Endodermal cell (in vitro differentiated cells): ENCODE results near the gene GKN1. TPM values are rescaled to one million over a fixed set of nuclear protein-coding genes. Genes with fewer than 3 reads are reported as not detected.

Experiments used
- DNase-seq: peaks from one replicate; pipeline ENCODE4 v3.0.0-alpha.2; 2017
- H3K27ac ChIP-seq: 2 replicates; pipeline ENCODE4 v1.5.1; 2013; ENCODE audit warnings: mild to moderate bottlenecking, low read depth, low read length, moderate library complexity
- H3K27me3 ChIP-seq: 2 replicates; pipeline ENCODE4 v1.6.1; 2013; ENCODE audit warnings: mild to moderate bottlenecking, low read length, moderate library complexity; ENCODE audit not compliant: insufficient read depth, control insufficient read depth, poor library complexity, severe bottlenecking
- H3K36me3 ChIP-seq: 2 replicates; pipeline ENCODE4 v1.7.0; 2013; ENCODE audit warnings: mild to moderate bottlenecking, low read length, moderate library complexity; ENCODE audit not compliant: control insufficient read depth, insufficient read depth
- H3K4me1 ChIP-seq: one replicate; pipeline ENCODE4 v1.7.0; 2013; ENCODE audit warnings: low read length; ENCODE audit not compliant: control insufficient read depth, insufficient read depth
- H3K4me3 ChIP-seq: 2 replicates; pipeline ENCODE4 v1.5.1; 2013; ENCODE audit warnings: mild to moderate bottlenecking, low read length, moderate library complexity
- H3K9ac ChIP-seq: 2 replicates; pipeline ENCODE4 v1.6.1; 2013; ENCODE audit warnings: mild to moderate bottlenecking, low read length, moderate library complexity; ENCODE audit not compliant: poor library complexity, severe bottlenecking; ENCODE audit errors: extremely low read depth
- H3K9me3 ChIP-seq: 2 replicates; pipeline ENCODE4 v1.6.1; 2013; ENCODE audit warnings: mild to moderate bottlenecking, low read length, moderate library complexity; ENCODE audit not compliant: control insufficient read depth
- H3K27ac Mint-ChIP-seq: 2 replicates; pipeline ENCODE4 v1.8.0; 2020; ENCODE audit warnings: mixed read lengths
- H3K27me3 Mint-ChIP-seq: 2 replicates; pipeline ENCODE4 v1.8.0; 2021; ENCODE audit warnings: mild to moderate bottlenecking, mixed read lengths; ENCODE audit not compliant: insufficient read depth
- H3K36me3 Mint-ChIP-seq: 2 replicates; pipeline ENCODE4 v1.8.0; 2020; ENCODE audit warnings: low read depth, mixed read lengths
- H3K4me1 Mint-ChIP-seq: 2 replicates; pipeline ENCODE4 v1.8.0; 2020; ENCODE audit warnings: mixed read lengths
- H3K4me3 Mint-ChIP-seq: 2 replicates; pipeline ENCODE4 v1.8.0; 2020; ENCODE audit warnings: mild to moderate bottlenecking, moderate library complexity, mixed read lengths
- H3K9me3 Mint-ChIP-seq: 2 replicates; pipeline ENCODE4 v1.8.0; 2020; ENCODE audit warnings: mild to moderate bottlenecking, mixed read lengths
- CTCF ChIP-seq: fragments of 200-600 bp; sonication (generic); conservative IDR thresholded peaks from 2 replicates; pipeline ENCODE4 v1.5.0; 2021; ENCODE audit warnings: antibody characterized with exemption, mild to moderate bottlenecking
- WGBS, 2 experiments: methylation state at CpG; one replicate each; pipeline versions ENCODE4 v1.1.5 to v1.1.7; 2013; ENCODE audit warnings: missing lambda C conversion rate in 2 of 2, mixed read lengths in 1 of 2; ENCODE audit not compliant: insufficient coverage in 1 of 2, insufficient read length in 1 of 2; 5-methylcytosine and 5-hydroxymethylcytosine counted together
- total RNA-seq, 2 donors: library from RNA; stranded (reverse); fragmentation: NEBNext Ultra II Directional in 1 of 2; extraction: Animal tissue kit (Norgen Biotek cat#: 25700) in 1 of 2; gene quantifications; 2 replicates in 1 of 2; 3 replicates in 1 of 2; pipeline ENCODE4 v1.2.1, GENCODE V29; 2021

The GKN1 gene
- total RNA-seq, 2 donors from 2014 or later: not detected

GRCh38 chr2:68931149-68931711, 43.2 kb upstream of the GKN1 start:
- H3K9ac ChIP-seq: no peak overlapping the region
- H3K27me3 ChIP-seq: no peaks in the 10 kb centered on the region
- no peaks in the 10 kb centered on the region for H3K9me3 ChIP-seq
- Mint-ChIP-seq H3K9me3 (no peaks in the 10 kb centered on the region), H3K27ac (no peak overlapping the region), H3K36me3 (no peaks in the 10 kb centered on the region), H3K4me3 (no peak overlapping the region), H3K4me1 (peaks cover 2% of the 10 kb centered on the region), H3K27me3 (peaks cover 15% of the 10 kb centered on the region)
- no peak for TF ChIP-seq CTCF
- no peak for DNase-seq
- H3K27ac ChIP-seq: no peak overlapping the region
- no peaks in the 10 kb centered on the region for H3K36me3 ChIP-seq
- H3K4me3 ChIP-seq: no peak overlapping the region
- no peaks in the 10 kb centered on the region for H3K4me1 ChIP-seq
- 82 to 94% methylated on average over 3 of the region's 3 CpGs for WGBS, 2 experiments

GRCh38 chr2:68931799-68932198, 42.6 kb upstream of the GKN1 start:
- WGBS, 2 experiments: 79 to 94% methylated on average over 3 to 4 of the region's 4 CpGs
- no peaks in the 10 kb centered on the region for H3K36me3 ChIP-seq
- H3K4me3 ChIP-seq: no peak overlapping the region
- TF ChIP-seq CTCF: no peak
- H3K9me3 ChIP-seq: no peaks in the 10 kb centered on the region
- DNase-seq: no peak
- Mint-ChIP-seq H3K36me3 (no peaks in the 10 kb centered on the region), H3K9me3 (no peaks in the 10 kb centered on the region), H3K27me3 (peaks cover 16% of the 10 kb centered on the region), H3K4me3 (no peak overlapping the region), H3K27ac (no peak overlapping the region), H3K4me1 (peaks cover 2% of the 10 kb centered on the region)
- no peaks in the 10 kb centered on the region for H3K27me3 ChIP-seq
- H3K27ac ChIP-seq: no peak overlapping the region
- H3K4me1 ChIP-seq: no peaks in the 10 kb centered on the region
- no peak overlapping the region for H3K9ac ChIP-seq

GRCh38 chr2:68932402-68932801, 42.0 kb upstream of the GKN1 start:
- Histone ChIP-seq H3K4me3 (no peak overlapping the region), H3K27ac (no peak overlapping the region), H3K27me3 (peaks cover 3% of the 10 kb centered on the region), H3K4me1 (no peaks in the 10 kb centered on the region), H3K36me3 (no peaks in the 10 kb centered on the region), H3K9me3 (no peaks in the 10 kb centered on the region), H3K9ac (no peak overlapping the region)
- WGBS, 2 experiments: 91% methylated on average over 4 of the region's 4 CpGs; no CpG with 5 or more reads in 1 of the 2 experiments
- peaks cover 16% of the 10 kb centered on the region for H3K27me3 Mint-ChIP-seq
- no peaks in the 10 kb centered on the region for H3K36me3 Mint-ChIP-seq
- peaks cover 2% of the 10 kb centered on the region for H3K4me1 Mint-ChIP-seq
- no peak for DNase-seq
- H3K27ac Mint-ChIP-seq: no peak overlapping the region
- H3K9me3 Mint-ChIP-seq: no peaks in the 10 kb centered on the region
- TF ChIP-seq CTCF: peak; percentile 34
- no peak overlapping the region for H3K4me3 Mint-ChIP-seq
